Gastroesophageal sphincter (tissue), 4 donors: ENCODE data around the gene SPO11. TPM values are rescaled to one million over a fixed set of nuclear protein-coding genes. Genes with fewer than 3 reads are reported as not detected.
A peak's percentile ranks its signal among the peaks of the same experiment; 100 is the strongest.

Experiments
- ATAC-seq: fragments of 150-250 bp; one replicate; pipeline ENCODE4 v1.9.1; 2016; ENCODE audit warnings: mild to moderate bottlenecking, moderate library complexity
- H3K27ac ChIP-seq, 4 donors: fragments of 200-600 bp; sonication (generic) in 3 of 4; 1 replicate in 3 of 4; 2 replicates in 1 of 4; pipeline ENCODE4 v1.5.1; 2016 to 2019
- H3K27me3 ChIP-seq: fragments of 200-600 bp; sonication (generic); one replicate; pipeline ENCODE4 v1.5.1; 2019
- H3K36me3 ChIP-seq, 2 donors: fragments of 200-600 bp; sonication (generic); one replicate each; pipeline ENCODE4 v1.5.1; 2019; ENCODE audit warnings: control low read depth in 1 of 2
- H3K4me1 ChIP-seq, 3 donors: fragments of 200-600 bp; sonication (generic); 1 replicate in 2 of 3; 2 replicates in 1 of 3; pipeline ENCODE4 v1.5.1; 2016 to 2019; ENCODE audit warnings: control low read depth in 2 of 3
- H3K4me3 ChIP-seq, 2 donors: fragments of 200-600 bp; sonication (generic); one replicate each; pipeline ENCODE4 v1.5.1; 2019; ENCODE audit warnings: mild to moderate bottlenecking in 1 of 2, moderate library complexity in 1 of 2
- H3K9me3 ChIP-seq, 3 donors: fragments of 200-600 bp; sonication (generic); one replicate each; pipeline ENCODE4 v1.5.1; 2017 to 2019; ENCODE audit warnings: control low read depth in 2 of 3
- CTCF ChIP-seq, 4 experiments: fragments of 200-600 bp in 2 of 4; fragments of 450-650 bp in 2 of 4; sonication (generic) in 1 of 4; IDR thresholded peaks; one replicate each; pipeline ENCODE4 v1.5.1; 2017 to 2019; ENCODE audit warnings: antibody characterized with exemption in 4 of 4, mild to moderate bottlenecking in 2 of 4, moderate library complexity in 2 of 4
- EP300 ChIP-seq: sonication (generic); formaldehyde crosslinking; IDR thresholded peaks from one replicate; pipeline ENCODE4 v1.6.1; 2017; ENCODE audit warnings: antibody characterized with exemption, mild to moderate bottlenecking
- POLR2A ChIP-seq, 2 donors: fragments of 450-650 bp; IDR thresholded peaks; one replicate each; pipeline ENCODE4 v1.6.1; 2017; ENCODE audit warnings: antibody characterized with exemption in 2 of 2, mild to moderate bottlenecking in 2 of 2, moderate library complexity in 1 of 2
- POLR2AphosphoS5 ChIP-seq: sonication (generic); formaldehyde crosslinking; IDR thresholded peaks from one replicate; pipeline ENCODE4 v1.6.1; 2017; ENCODE audit warnings: antibody characterized with exemption
- WGBS, 2 donors: methylation state at CpG; one replicate each; pipeline ENCODE4 v1.1.5; 2018; ENCODE audit warnings: low coverage in 1 of 2; 5-methylcytosine and 5-hydroxymethylcytosine counted together
- total RNA-seq, 4 donors: library from RNA; depleted of rRNA; stranded (reverse); fragments of >200 nt; gene quantifications; one replicate each; pipeline ENCODE4 v1.1.0, GENCODE V29; 2016

Gene SPO11
- total RNA-seq, 4 donors from 2014 or later: not detected

GRCh38 chr20:57283860-57284259 is 45.7 kb upstream of the SPO11 start:
- Histone ChIP-seq H3K9me3 (no peaks in the 10 kb centered on the region), H3K4me1 (peaks cover 0 to 29% (median 18%) of the 10 kb centered on the region in 3 donors), H3K36me3 (no peaks in the 10 kb centered on the region), H3K27me3 (peaks cover 47% of the 10 kb centered on the region), H3K4me3 (no peak overlapping the region), H3K27ac (no peak overlapping the region)
- TF ChIP-seq CTCF (IDR thresholded peaks at IDR 0.05) (no peak), POLR2AphosphoS5 (no peak), EP300 (no peak), POLR2A (IDR thresholded peaks at IDR 0.05) (no peak)
- ATAC-seq: no peak
- WGBS, 2 donors: 89 to 90% methylated on average over 3 to 6 of the region's 7 CpGs

GRCh38 chr20:57287007-57287880 is 42.4 kb upstream of the SPO11 start:
- Histone ChIP-seq H3K4me1 (peaks cover 0 to 41% (median 24%) of the 10 kb centered on the region in 3 donors), H3K9me3 (no peaks in the 10 kb centered on the region), H3K4me3 (no peak overlapping the region), H3K27me3 (peaks cover 69% of the 10 kb centered on the region), H3K27ac (peak overlapping the region in 2 of 4 donors; percentile 10 to 41), H3K36me3 (no peaks in the 10 kb centered on the region)
- ATAC-seq: no peak
- WGBS, 2 donors: 36 to 53% methylated on average over 10 to 12 of the region's 14 CpGs
- TF ChIP-seq CTCF (IDR thresholded peaks at IDR 0.05) (no peak), POLR2AphosphoS5 (no peak), EP300 (no peak), POLR2A (IDR thresholded peaks at IDR 0.05) (no peak)

GRCh38 chr20:57287901-57288300 is 41.7 kb upstream of the SPO11 start:
- no peaks in the 10 kb centered on the region for H3K36me3 ChIP-seq
- peaks cover 0 to 35% (median 24%) of the 10 kb centered on the region in 3 donors for H3K4me1 ChIP-seq
- no peaks in the 10 kb centered on the region for H3K9me3 ChIP-seq
- 33% methylated on average over 2 of the region's 6 CpGs; no CpG with 5 or more reads in 1 of the 2 donors for WGBS, 2 donors
- ATAC-seq: no peak
- H3K27ac ChIP-seq: peak overlapping the region in 1 of 4 donors; percentile 10
- H3K4me3 ChIP-seq: no peak overlapping the region
- TF ChIP-seq CTCF (IDR thresholded peaks at IDR 0.05) (no peak), EP300 (no peak), POLR2A (IDR thresholded peaks at IDR 0.05) (no peak), POLR2AphosphoS5 (no peak)
- peaks cover 71% of the 10 kb centered on the region for H3K27me3 ChIP-seq

GRCh38 chr20:57288651-57289277 is 40.8 kb upstream of the SPO11 start:
- ATAC-seq: peak; percentile 25
- no peak overlapping the region for H3K4me3 ChIP-seq
- H3K9me3 ChIP-seq: no peaks in the 10 kb centered on the region
- no peak for TF ChIP-seq POLR2AphosphoS5
- TF ChIP-seq CTCF (IDR thresholded peaks at IDR 0.05): no peak
- no peak for TF ChIP-seq EP300
- TF ChIP-seq POLR2A (IDR thresholded peaks at IDR 0.05): no peak
- H3K27me3 ChIP-seq: peaks cover 70% of the 10 kb centered on the region
- 20 to 41% methylated on average over 5 to 12 of the region's 16 CpGs for WGBS, 2 donors
- peak overlapping the region in 1 of 4 donors; percentile 10 for H3K27ac ChIP-seq
- peaks cover 0 to 32% (median 24%) of the 10 kb centered on the region in 3 donors for H3K4me1 ChIP-seq
- no peaks in the 10 kb centered on the region for H3K36me3 ChIP-seq
